ENCODE results near the gene CDH18. TPM values are rescaled to one million over a fixed set of nuclear protein-coding genes. Genes with fewer than 3 reads are reported as not detected.

Gene CDH18
- total RNA-seq, 1 donor from 2014 or later, result not detected

DNA sequence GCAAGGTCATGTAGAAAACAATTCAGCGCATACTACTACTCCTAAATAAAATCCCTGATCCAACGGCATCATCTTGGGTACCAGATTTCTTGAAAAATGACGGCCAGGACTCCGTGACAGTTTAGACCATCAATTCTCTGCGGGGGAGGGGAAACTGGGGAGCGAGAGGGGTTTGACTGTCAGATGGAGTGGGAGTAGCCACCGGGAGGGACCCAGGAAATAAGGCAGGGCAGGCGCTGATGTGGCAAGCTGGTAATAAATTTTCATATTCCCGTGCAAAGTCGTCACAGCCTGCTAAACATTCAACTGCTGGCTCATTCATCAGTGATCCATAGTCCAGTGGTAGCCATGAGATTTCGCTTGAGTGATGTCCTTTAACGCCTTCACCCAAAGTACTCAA lies 457 bp upstream of the CDH18 start:
- TF ChIP-seq, protein P1, sequence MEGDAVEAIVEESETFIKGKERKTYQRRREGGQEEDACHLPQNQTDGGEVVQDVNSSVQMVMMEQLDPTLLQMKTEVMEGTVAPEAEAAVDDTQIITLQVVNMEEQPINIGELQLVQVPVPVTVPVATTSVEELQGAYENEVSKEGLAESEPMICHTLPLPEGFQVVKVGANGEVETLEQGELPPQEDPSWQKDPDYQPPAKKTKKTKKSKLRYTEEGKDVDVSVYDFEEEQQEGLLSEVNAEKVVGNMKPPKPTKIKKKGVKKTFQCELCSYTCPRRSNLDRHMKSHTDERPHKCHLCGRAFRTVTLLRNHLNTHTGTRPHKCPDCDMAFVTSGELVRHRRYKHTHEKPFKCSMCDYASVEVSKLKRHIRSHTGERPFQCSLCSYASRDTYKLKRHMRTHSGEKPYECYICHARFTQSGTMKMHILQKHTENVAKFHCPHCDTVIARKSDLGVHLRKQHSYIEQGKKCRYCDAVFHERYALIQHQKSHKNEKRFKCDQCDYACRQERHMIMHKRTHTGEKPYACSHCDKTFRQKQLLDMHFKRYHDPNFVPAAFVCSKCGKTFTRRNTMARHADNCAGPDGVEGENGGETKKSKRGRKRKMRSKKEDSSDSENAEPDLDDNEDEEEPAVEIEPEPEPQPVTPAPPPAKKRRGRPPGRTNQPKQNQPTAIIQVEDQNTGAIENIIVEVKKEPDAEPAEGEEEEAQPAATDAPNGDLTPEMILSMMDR (IDR thresholded peaks at IDR 0.05), result no peak
- H3K4me3 ChIP-seq, result no peak overlapping the region
- DNase-seq (no peak), ATAC-seq (no peak)
- no peaks in the 10 kb centered on the region for H3K4me1 ChIP-seq
- H3K9me3 ChIP-seq, result no peaks in the 10 kb centered on the region
- H3K27me3 ChIP-seq (ENCODE audit: low read depth), result no peaks in the 10 kb centered on the region
- no peak overlapping the region for H3K27ac ChIP-seq
- no peaks in the 10 kb centered on the region for H3K36me3 ChIP-seq
- intact Hi-C loops (cut with DNase I), result loop anchor here (5.0 kb wide), 1 partner anchor 74 kb away; no protein-coding TSS in a partner anchor

DNA sequence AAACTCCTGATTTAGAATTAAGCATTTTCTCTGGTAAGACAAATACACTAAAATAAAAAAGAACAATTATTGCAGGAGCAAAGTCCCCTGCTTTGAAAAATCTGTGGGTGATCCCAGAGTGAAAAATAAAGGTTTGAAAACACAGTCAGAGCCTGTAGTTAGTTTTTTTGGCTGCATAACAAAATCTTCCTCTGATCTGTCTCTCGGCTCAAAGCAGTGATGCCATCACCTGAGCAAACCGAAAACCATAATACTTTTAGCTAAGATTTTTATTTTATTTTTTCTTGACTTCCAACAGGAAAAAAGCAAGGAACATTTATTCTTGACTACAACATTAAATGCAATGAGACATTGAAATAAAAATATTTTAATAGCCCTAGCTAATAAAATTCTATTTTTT lies 1.2 kb downstream of the CDH18 start:
- Histone ChIP-seq H3K4me1 (no peaks in the 10 kb centered on the region), H3K27ac (no peak overlapping the region), H3K36me3 (no peaks in the 10 kb centered on the region), H3K9me3 (no peaks in the 10 kb centered on the region), H3K4me3 (no peak overlapping the region), H3K27me3 (ENCODE audit: low read depth) (no peaks in the 10 kb centered on the region)
- ATAC-seq, result no peak
- intact Hi-C loops (cut with DNase I), result loop anchor here (5.0 kb wide), 1 partner anchor 75 kb away; no protein-coding TSS in a partner anchor
- DNase-seq, result no peak
- TF ChIP-seq, protein P1 (IDR thresholded peaks at IDR 0.05), result no peak

DNA sequence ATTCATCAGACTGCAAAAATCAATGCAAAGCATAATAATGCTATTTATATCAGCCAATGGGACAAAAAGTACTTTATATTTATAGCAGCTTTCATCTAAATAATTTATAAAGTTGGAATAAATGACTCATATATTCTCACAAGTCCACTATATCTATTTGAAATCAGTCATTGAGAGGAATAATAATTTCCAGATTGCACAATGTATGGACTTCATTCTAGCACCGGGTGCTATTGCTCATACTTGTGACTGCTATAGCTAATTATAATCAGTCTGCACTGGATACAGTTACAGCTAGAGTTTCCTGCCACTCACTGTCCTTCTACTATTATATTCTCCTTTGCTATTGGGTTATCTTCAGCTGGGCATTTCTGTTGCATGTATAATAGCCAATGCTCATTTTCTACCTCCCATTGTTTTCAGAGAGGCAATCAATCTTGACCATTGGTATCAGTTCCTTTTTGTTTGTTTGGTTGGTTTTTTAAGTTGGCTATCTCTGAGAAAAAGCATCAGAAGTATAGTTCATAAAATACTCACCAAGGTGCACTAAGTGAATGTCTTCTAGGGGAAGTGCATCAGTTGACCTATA lies 1.9 kb downstream of the CDH18 start:
- DNase-seq (no peak), ATAC-seq (no peak)
- Histone ChIP-seq H3K4me3 (no peak overlapping the region), H3K27ac (no peak overlapping the region), H3K36me3 (no peaks in the 10 kb centered on the region), H3K4me1 (no peaks in the 10 kb centered on the region), H3K27me3 (ENCODE audit: low read depth) (no peaks in the 10 kb centered on the region), H3K9me3 (no peaks in the 10 kb centered on the region)
- intact Hi-C loops (cut with DNase I), result loop anchor here (5.0 kb wide), 1 partner anchor 76 kb away; no protein-coding TSS in a partner anchor
- TF ChIP-seq, protein P1 (IDR thresholded peaks at IDR 0.05), result no peak

DNA sequence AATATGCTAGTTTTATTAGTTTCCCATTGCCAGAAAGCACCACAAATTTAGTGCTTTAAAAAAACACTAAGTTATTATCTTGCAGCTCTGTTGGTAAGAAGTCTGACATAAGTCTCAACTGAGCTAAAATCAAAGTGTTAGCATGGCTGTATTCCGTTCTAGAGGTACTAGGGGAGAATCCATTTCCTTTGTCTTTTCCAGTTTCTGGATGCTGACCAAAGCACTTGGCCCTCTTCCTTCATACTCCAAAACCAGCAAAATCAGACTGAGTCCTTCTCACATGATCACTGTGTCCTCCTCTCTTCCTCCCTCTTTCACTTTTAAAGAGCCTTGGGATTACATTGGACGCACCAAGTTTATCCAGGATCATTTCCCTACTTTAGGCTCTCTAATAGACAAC lies 9.5 kb downstream of the CDH18 start:
- no peak for ATAC-seq
- TF ChIP-seq, protein P1 (IDR thresholded peaks at IDR 0.05), result no peak
- Histone ChIP-seq H3K36me3 (no peaks in the 10 kb centered on the region), H3K4me3 (no peak overlapping the region), H3K4me1 (no peaks in the 10 kb centered on the region), H3K9me3 (no peaks in the 10 kb centered on the region), H3K27me3 (ENCODE audit: low read depth) (no peaks in the 10 kb centered on the region), H3K27ac (no peak overlapping the region)
- no peak for DNase-seq
- intact Hi-C loops (cut with DNase I), result no loop called here

DNA sequence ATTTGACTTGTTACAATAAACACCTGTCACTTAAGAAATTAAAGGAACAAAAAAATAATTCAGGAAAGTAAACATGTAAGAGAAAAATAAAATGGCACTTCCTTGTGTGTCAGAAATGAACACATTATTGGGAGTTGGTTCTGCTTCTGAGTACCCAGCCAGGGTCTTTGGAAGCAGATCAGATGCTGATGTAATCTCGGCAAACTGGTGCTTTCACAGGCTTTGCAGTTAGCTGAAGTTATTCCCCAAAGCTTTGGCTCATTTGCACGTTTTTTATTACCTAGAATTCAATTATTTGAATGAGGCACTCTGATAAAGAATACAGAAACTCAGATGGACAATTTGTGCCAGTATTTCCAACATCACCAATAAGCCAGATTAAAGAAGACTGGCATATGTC lies 10.9 kb downstream of the CDH18 start:
- no peak overlapping the region for H3K4me3 ChIP-seq
- no peak for DNase-seq

More for the DNA sequence above, 10.9 kb downstream of the CDH18 start:
- Histone ChIP-seq H3K36me3 (no peaks in the 10 kb centered on the region), H3K9me3 (no peaks in the 10 kb centered on the region), H3K27me3 (ENCODE audit: low read depth) (no peaks in the 10 kb centered on the region), H3K4me1 (no peaks in the 10 kb centered on the region), H3K27ac (no peak overlapping the region)
- intact Hi-C loops (cut with DNase I), result no loop called here
- TF ChIP-seq, protein P1 (IDR thresholded peaks at IDR 0.05), result no peak
- ATAC-seq, result no peak
